Breast epithelium (tissue), 3 donors: ENCODE measurements around the gene MYBBP1A.

Experiments
- CTCF ChIP-seq, 3 donors: fragments of 450-650 bp; IDR thresholded peaks; one replicate each; pipeline ENCODE4 v1.5.1; 2016 to 2017; ENCODE audit warnings: antibody characterized with exemption in 3 of 3, mild to moderate bottlenecking in 3 of 3, moderate library complexity in 3 of 3
- POLR2A ChIP-seq: fragments of 450-650 bp; IDR thresholded peaks from one replicate; pipeline ENCODE4 v1.6.1; 2016; ENCODE audit warnings: antibody characterized with exemption, mild to moderate bottlenecking, moderate library complexity

- TF ChIP-seq CTCF (IDR thresholded peaks at IDR 0.05) (no peak), POLR2A (no peak)
Measured at GRCh38 chr17:4501295-4501949, 53.8 kb downstream of the MYBBP1A start.
